ENCODE measurements around the gene SLC41A1. TPM values are rescaled to one million over a fixed set of nuclear protein-coding genes. Genes with fewer than 3 reads are reported as not detected.
A peak's percentile ranks its signal among the peaks of the same experiment; 100 is the strongest.

The SLC41A1 gene
- polyA plus RNA-seq, 4 donors: 28.4 to 36.1 (median 32.6) TPM

GRCh38 chr1:205760606-205761005 lies 52.4 kb downstream of the SLC41A1 start:
- no peak for DNase-seq (ENCODE audit: low read depth in 4 of 4, low spot score in 3 of 4)

GRCh38 chr1:205756552-205756951 lies 56.4 kb downstream of the SLC41A1 start:
- DNase-seq (ENCODE audit: low read depth in 4 of 4, low spot score in 3 of 4): no peak

GRCh38 chr1:205754857-205755256 lies 58.1 kb downstream of the SLC41A1 start:
- DNase-seq (ENCODE audit: low read depth in 4 of 4, low spot score in 3 of 4): no peak

GRCh38 chr1:205751036-205751651 lies 61.9 kb downstream of the SLC41A1 start:
- DNase-seq (ENCODE audit: low read depth in 4 of 4, low spot score in 3 of 4): no peak

GRCh38 chr1:205750138-205751035 lies 62.6 kb downstream of the SLC41A1 start, which contains the start of gene NUCKS1:
TSS of gene NUCKS1 (minus strand) at chr1:205750182. CDS start at chr1:205749973, 209 bp downstream.
- peak; percentile 93 to 97 (median 96) for DNase-seq (ENCODE audit: low read depth in 4 of 4, low spot score in 3 of 4)

GRCh38 chr1:205749234-205750137 lies 63.5 kb downstream of the SLC41A1 start:
- peak; percentile 83 to 89 (median 84) for DNase-seq (ENCODE audit: low read depth in 4 of 4, low spot score in 3 of 4)

- DNase-seq (ENCODE audit: low read depth in 4 of 4, low spot score in 3 of 4): peak; percentile 26 to 55 (median 36)
Observed at GRCh38 chr1:205748403-205749233, 64.4 kb downstream of the SLC41A1 start.

- DNase-seq (ENCODE audit: low read depth in 4 of 4, low spot score in 3 of 4): no peak
Observed at GRCh38 chr1:205746757-205747412, 66.1 kb downstream of the SLC41A1 start.

- no peak for DNase-seq (ENCODE audit: low read depth in 4 of 4, low spot score in 3 of 4)
Observed at GRCh38 chr1:205744403-205744802, 68.6 kb downstream of the SLC41A1 start.

GRCh38 chr1:205743977-205744376 lies 69.0 kb downstream of the SLC41A1 start:
- DNase-seq (ENCODE audit: low read depth in 4 of 4, low spot score in 3 of 4): no peak

- no peak for DNase-seq (ENCODE audit: low read depth in 4 of 4, low spot score in 3 of 4)
Observed at GRCh38 chr1:205741681-205742080, 71.3 kb downstream of the SLC41A1 start.

GRCh38 chr1:205739348-205740160 lies 73.4 kb downstream of the SLC41A1 start:
- no peak for DNase-seq (ENCODE audit: low read depth in 4 of 4, low spot score in 3 of 4)

Other genes starting within 250 kb of the SLC41A1 start
- gene ELK4, start 181.2 kb downstream of the SLC41A1 start, polyA plus RNA-seq (ENCODE audit: insufficient read length in 4 of 4): 10 to 100 TPM; 18.7 to 24.0 (median 21.8) TPM
- 10 to 100 TPM in 1 of 4 donors, 1 to 10 TPM in 3; 1.7 to 10.5 (median 7.7) TPM for gene SLC45A3, start 132.7 kb downstream of the SLC41A1 start, polyA plus RNA-seq (ENCODE audit: insufficient read length in 4 of 4)
- gene NUCKS1, start 63.0 kb downstream of the SLC41A1 start, polyA plus RNA-seq (ENCODE audit: insufficient read length in 4 of 4): 100 to 1,000 TPM; 298 to 407 (median 360) TPM
- gene RAB29, start 37.7 kb downstream of the SLC41A1 start, polyA plus RNA-seq (ENCODE audit: insufficient read length in 4 of 4): 10 to 100 TPM in 3 of 4 donors, 1 to 10 TPM in 1; 6.4 to 39.7 (median 25.6) TPM
- gene PM20D1, start 36.9 kb upstream of the SLC41A1 start, polyA plus RNA-seq (ENCODE audit: insufficient read length in 4 of 4): 1 to 10 TPM in 3 of 4 donors, under 1 TPM in 1; 0.14 to 3.1 (median 1.8) TPM
- under 1 TPM in 3 of 4 donors, not detected in 1; 0.20 to 0.29 (median 0.26) TPM for gene SLC26A9, start 130.3 kb upstream of the SLC41A1 start, polyA plus RNA-seq (ENCODE audit: insufficient read length in 4 of 4)
- 10 to 100 TPM in 1 of 4 donors, 1 to 10 TPM in 3; 2.2 to 11.2 (median 3.9) TPM for gene RAB7B, start 190.2 kb upstream of the SLC41A1 start, polyA plus RNA-seq (ENCODE audit: insufficient read length in 4 of 4)
- gene CTSE, start 210.7 kb upstream of the SLC41A1 start, polyA plus RNA-seq (ENCODE audit: insufficient read length in 4 of 4): under 1 TPM; 0.11 to 0.82 (median 0.22) TPM
- 1 to 10 TPM in 3 of 4 donors, under 1 TPM in 1; 0.10 to 6.8 (median 3.0) TPM for gene RHEX, start 240.0 kb upstream of the SLC41A1 start, polyA plus RNA-seq (ENCODE audit: insufficient read length in 4 of 4)

Measured in left renal pelvis (tissue), 4 donors.